A172 (cell line): ENCODE results near the gene DLGAP4. TPM values are rescaled to one million over a fixed set of nuclear protein-coding genes. Genes with fewer than 3 reads are reported as not detected.

ENCODE experiments used
- DNase-seq: peaks from one replicate; pipeline ENCODE4 v3.0.0-alpha.2; 2015; ENCODE audit warnings: low spot score
- total RNA-seq: library from RNA; depleted of rRNA; stranded (reverse); fragments of >200 nt; shearing (Covaris generic); gene quantifications from 2 replicates; pipeline ENCODE4 v1.2.3, GENCODE V29; 2014

The DLGAP4 gene
- total RNA-seq, 1 experiment from 2014 or later, result 29.6 TPM

GRCh38 chr20:36411861-36412454, 105.8 kb downstream of the DLGAP4 start:
- DNase-seq, result no peak

GRCh38 chr20:36415475-36416002, 109.4 kb downstream of the DLGAP4 start:
- no peak for DNase-seq

- no peak for DNase-seq
Measured at GRCh38 chr20:36418711-36419110, 112.6 kb downstream of the DLGAP4 start.

GRCh38 chr20:36421641-36422040, 115.5 kb downstream of the DLGAP4 start:
- DNase-seq, result no peak

- no peak for DNase-seq
Measured at GRCh38 chr20:36424314-36424713, 118.2 kb downstream of the DLGAP4 start.

GRCh38 chr20:36425166-36425565, 119.0 kb downstream of the DLGAP4 start:
- peak; percentile 31 for DNase-seq

GRCh38 chr20:36431604-36432003, 125.5 kb downstream of the DLGAP4 start:
- no peak for DNase-seq

- DNase-seq, result no peak
Measured at GRCh38 chr20:36432096-36432495, 126.0 kb downstream of the DLGAP4 start.

- DNase-seq, result no peak
Measured at GRCh38 chr20:36434383-36434782, 128.2 kb downstream of the DLGAP4 start.

- no peak for DNase-seq
Measured at GRCh38 chr20:36435124-36435523, 129.0 kb downstream of the DLGAP4 start.

- DNase-seq, result peak; percentile 31
Measured at GRCh38 chr20:36435592-36436541, 129.7 kb downstream of the DLGAP4 start.

GRCh38 chr20:36439040-36439730, 133.0 kb downstream of the DLGAP4 start:
- peak; percentile 45 for DNase-seq

GRCh38 chr20:36439731-36440072, 133.6 kb downstream of the DLGAP4 start:
- no peak for DNase-seq

- DNase-seq, result no peak
Measured at GRCh38 chr20:36440370-36441026, 134.4 kb downstream of the DLGAP4 start.

- no peak for DNase-seq
Measured at GRCh38 chr20:36441027-36441414, 134.9 kb downstream of the DLGAP4 start.

- DNase-seq, result no peak
Measured at GRCh38 chr20:36441416-36441815, 135.3 kb downstream of the DLGAP4 start.

- no peak for DNase-seq
Measured at GRCh38 chr20:36445847-36446246, 139.7 kb downstream of the DLGAP4 start.

- no peak for DNase-seq
Measured at GRCh38 chr20:36446557-36446956, 140.4 kb downstream of the DLGAP4 start.

GRCh38 chr20:36447101-36447500, 141.0 kb downstream of the DLGAP4 start:
- DNase-seq, result no peak

GRCh38 chr20:36449663-36450062, 143.5 kb downstream of the DLGAP4 start:
- DNase-seq, result no peak

- DNase-seq, result no peak
Measured at GRCh38 chr20:36454332-36454697, 148.2 kb downstream of the DLGAP4 start.
